GM19193 (cell line): ENCODE results near the gene UROC1.

Source experiments
- POLR2A ChIP-seq: IDR thresholded peaks from 4 replicates; pipeline ENCODE4 v1.6.1; 2011; ENCODE audit not compliant: insufficient read depth, insufficient read length; ENCODE audit errors: extremely low read depth

Gene UROC1

DNA sequence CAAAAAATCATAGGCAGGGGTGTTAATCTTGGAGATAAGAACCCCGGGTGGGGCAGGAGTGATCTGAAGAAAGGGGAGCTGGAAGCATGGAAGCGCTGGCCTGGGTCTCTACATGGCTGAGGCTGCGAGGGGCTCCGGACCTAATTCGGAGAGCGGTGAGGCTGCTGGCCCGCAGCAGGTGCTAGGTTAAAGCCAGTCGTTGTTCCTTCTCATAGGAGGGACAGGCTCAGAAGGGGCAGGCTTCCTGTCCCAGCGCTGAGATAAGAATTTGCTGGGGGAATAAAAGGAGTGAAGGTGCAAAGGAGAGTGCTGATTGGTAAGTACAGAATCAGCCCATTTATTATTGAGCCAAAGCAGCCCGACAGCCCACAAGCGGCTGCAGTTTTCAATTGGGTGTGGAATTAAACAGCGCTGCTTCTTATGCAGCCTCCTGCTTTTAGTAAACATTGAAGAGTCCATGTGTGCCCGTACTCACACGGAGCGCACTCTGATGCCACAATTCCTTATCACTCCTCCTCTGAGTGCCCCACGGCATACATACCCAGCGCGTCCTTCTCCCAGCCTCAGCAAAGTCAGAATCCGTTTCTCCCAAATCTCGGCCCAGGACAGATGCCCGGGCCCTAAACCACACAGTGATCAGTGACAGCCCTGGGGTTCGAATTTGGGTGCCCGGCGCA lies 23.5 kb upstream of the UROC1 start:
- TF ChIP-seq POLR2A, result no peak

DNA sequence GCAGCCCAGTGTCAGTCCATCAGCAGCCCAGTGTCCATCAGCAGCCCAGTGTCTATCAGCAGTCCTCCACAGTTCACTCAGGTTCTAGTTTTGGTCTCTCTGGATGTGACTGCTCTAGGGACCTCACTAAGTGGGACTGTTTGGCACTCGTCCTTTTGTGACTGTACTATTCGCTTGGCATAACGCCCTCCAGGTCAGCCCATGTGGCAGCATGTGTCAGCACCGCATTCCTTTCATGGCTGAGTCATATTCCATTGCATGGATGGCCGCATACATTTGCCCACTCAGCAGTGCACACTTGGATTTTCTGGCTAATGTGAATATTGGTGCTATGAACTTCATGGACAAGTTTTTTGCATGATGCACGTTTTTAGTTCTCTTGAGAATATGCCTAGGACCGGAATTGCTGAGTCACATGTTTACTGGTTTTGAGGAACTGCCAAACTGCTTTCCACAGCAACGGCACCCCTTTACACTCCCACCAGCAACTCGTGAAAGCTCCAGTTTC lies 22.8 kb upstream of the UROC1 start:
- no peak for TF ChIP-seq POLR2A

- TF ChIP-seq POLR2A, result no peak
These were observed 22.1 kb upstream of the UROC1 start for GRCh38 chr3:126539558-126540250.

- no peak for TF ChIP-seq POLR2A
These were observed 21.4 kb upstream of the UROC1 start for GRCh38 chr3:126538966-126539365.

DNA sequence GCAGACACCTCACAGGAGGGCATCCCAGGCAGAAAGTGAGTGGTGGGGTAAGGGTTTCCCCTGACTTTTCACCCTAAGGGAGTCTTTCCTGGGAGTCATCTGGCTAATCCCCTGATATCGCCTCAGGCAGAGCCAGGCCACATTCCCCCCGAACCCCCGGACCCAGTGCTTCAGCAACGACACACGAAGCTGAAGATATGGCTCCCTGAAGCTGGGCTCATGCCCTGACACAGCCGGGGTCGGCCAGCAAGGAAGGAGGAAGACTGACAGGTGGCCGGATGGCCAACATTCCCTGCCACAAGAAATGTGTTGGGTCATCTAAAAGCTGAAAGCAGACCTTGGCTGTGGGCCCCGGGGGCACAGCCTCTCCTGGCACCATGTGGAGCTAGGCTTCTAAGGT lies 20.7 kb upstream of the UROC1 start:
- no peak for TF ChIP-seq POLR2A

GRCh38 chr3:126537730-126538281 lies 20.2 kb upstream of the UROC1 start:
- no peak for TF ChIP-seq POLR2A

- no peak for TF ChIP-seq POLR2A
These were observed 19.6 kb upstream of the UROC1 start for GRCh38 chr3:126537116-126537729.

DNA sequence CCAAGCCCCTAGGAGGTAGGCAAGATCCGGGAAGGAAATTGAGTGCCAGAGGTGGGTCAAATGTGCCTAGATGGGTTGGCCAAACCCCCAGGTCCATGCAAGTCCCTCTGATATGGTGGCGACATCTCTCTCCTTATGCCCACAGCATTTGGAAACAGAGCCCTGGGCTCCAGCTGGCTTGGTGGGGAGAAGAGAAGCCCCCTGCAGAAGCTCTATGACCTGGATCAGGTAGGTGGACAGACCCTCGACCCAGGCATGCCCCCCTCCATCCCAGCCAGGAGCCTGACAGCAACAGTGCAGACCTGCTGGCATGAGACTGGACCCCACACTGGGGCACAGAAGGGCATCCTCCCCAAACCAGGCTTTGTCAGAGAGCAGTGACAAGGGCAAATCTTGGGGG lies 18.6 kb upstream of the UROC1 start:
- TF ChIP-seq POLR2A, result no peak

- no peak for TF ChIP-seq POLR2A
These were observed 18.1 kb upstream of the UROC1 start for GRCh38 chr3:126535636-126536035.

- TF ChIP-seq POLR2A, result no peak
These were observed 15.9 kb upstream of the UROC1 start for GRCh38 chr3:126533506-126533905.

- no peak for TF ChIP-seq POLR2A
These were observed 13.4 kb upstream of the UROC1 start for GRCh38 chr3:126531051-126531330.

GRCh38 chr3:126530171-126531050 lies 12.8 kb upstream of the UROC1 start:
- no peak for TF ChIP-seq POLR2A

DNA sequence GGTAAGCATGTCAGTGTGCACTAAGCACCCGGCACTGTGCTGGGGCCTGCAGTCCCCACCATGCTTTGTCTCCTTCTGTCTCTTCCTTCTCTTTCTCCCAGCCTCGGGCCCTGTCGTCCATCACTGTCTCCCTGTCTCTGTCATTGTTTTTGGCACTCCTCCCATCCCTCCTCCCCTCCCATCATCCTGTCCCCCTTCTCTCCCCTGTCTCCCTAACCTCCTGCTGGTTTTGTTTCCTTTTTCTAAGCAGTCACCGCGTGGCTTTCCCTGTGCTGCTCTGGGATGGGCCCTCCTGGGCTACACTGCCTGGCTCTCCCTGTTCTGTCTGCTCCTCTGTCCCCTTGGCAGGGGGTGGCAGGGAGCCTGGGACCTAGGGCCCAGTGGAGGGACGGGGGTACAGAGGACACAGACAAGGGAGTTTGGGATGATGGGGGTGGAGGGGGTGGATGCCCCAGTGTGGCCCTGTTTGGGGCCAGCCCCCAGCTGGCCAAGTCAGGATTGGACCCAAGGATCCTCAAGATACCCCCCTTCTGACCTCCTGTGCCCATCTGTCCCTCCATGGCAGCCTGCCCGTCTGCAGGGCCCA lies 12.1 kb upstream of the UROC1 start:
- no peak for TF ChIP-seq POLR2A

GRCh38 chr3:126528800-126529541 lies 11.4 kb upstream of the UROC1 start:
- no peak for TF ChIP-seq POLR2A
